Measurements from ENCODE around the gene PTCD2.

Gene PTCD2

GRCh38 chr5:72307968-72308852, 12.0 kb upstream of the PTCD2 start:
- no peak overlapping the region for H2AFZ ChIP-seq (ENCODE audit: low read length)
- H3K9me2 ChIP-seq (ENCODE audit: low read depth, low read length), result no peaks in the 10 kb centered on the region
- H3K9ac ChIP-seq (ENCODE audit: low read length), result peak overlapping the region; percentile 97
- peak overlapping the region; percentile 73 for H3K4me3 ChIP-seq (ENCODE audit: low read depth, low read length, poor library complexity, severe bottlenecking)
- peaks cover 41% of the 10 kb centered on the region for H3K36me3 ChIP-seq (ENCODE audit: insufficient read depth, low read length)
- peak overlapping the region; percentile 90 for H3K4me2 ChIP-seq (ENCODE audit: low read length)
- H3K79me2 ChIP-seq (ENCODE audit: insufficient read depth, low read length), result peaks cover 37% of the 10 kb centered on the region
- H3K4me1 ChIP-seq (ENCODE audit: insufficient read depth, low read length, severe bottlenecking), result peaks cover 55% of the 10 kb centered on the region
- H3K27me3 ChIP-seq (ENCODE audit: insufficient read depth, low read length), result no peaks in the 10 kb centered on the region
- H3K9me3 ChIP-seq (ENCODE audit: low read length), result no peaks in the 10 kb centered on the region
- peak; percentile 84 for TF ChIP-seq CTCF (IDR thresholded peaks at IDR 0.05; ENCODE audit: low read length)
- TF ChIP-seq EZH2 (IDR thresholded peaks at IDR 0.05; ENCODE audit: borderline replicate concordance, low read length), result no peak
- no peaks in the 10 kb centered on the region; the same call in 1 of the 2 replicates for H3F3A ChIP-seq (ENCODE audit: insufficient read depth, low read length)
- peak overlapping the region; percentile 95 for H3K27ac ChIP-seq (ENCODE audit: low read depth, low read length, poor library complexity, severe bottlenecking)
- no peaks in the 10 kb centered on the region for H4K20me1 ChIP-seq (ENCODE audit: insufficient read depth, low read length)

GRCh38 chr5:72308853-72309191, 11.4 kb upstream of the PTCD2 start:
- Histone ChIP-seq H3K4me3 (ENCODE audit: low read depth, low read length, poor library complexity, severe bottlenecking) (peak overlapping the region; percentile 19), H3K4me1 (ENCODE audit: insufficient read depth, low read length, severe bottlenecking) (peaks cover 49% of the 10 kb centered on the region), H3F3A (ENCODE audit: insufficient read depth, low read length) (no peaks in the 10 kb centered on the region; the same call in 1 of the 2 replicates), H3K4me2 (ENCODE audit: low read length) (peak overlapping the region; percentile 58), H3K9me3 (ENCODE audit: low read length) (no peaks in the 10 kb centered on the region), H4K20me1 (ENCODE audit: insufficient read depth, low read length) (no peaks in the 10 kb centered on the region), H3K79me2 (ENCODE audit: insufficient read depth, low read length) (peaks cover 36% of the 10 kb centered on the region), H2AFZ (ENCODE audit: low read length) (no peak overlapping the region), H3K36me3 (ENCODE audit: insufficient read depth, low read length) (peaks cover 47% of the 10 kb centered on the region), H3K27me3 (ENCODE audit: insufficient read depth, low read length) (no peaks in the 10 kb centered on the region), H3K9me2 (ENCODE audit: low read depth, low read length) (no peaks in the 10 kb centered on the region), H3K9ac (ENCODE audit: low read length) (peak overlapping the region; percentile 67), H3K27ac (ENCODE audit: low read depth, low read length, poor library complexity, severe bottlenecking) (peak overlapping the region; percentile 90)
- no peak for TF ChIP-seq EZH2 (IDR thresholded peaks at IDR 0.05; ENCODE audit: borderline replicate concordance, low read length)
- no peak for TF ChIP-seq CTCF (IDR thresholded peaks at IDR 0.05; ENCODE audit: low read length)

GRCh38 chr5:72313141-72313540, 7.0 kb upstream of the PTCD2 start:
- no peak overlapping the region for H3K4me3 ChIP-seq (ENCODE audit: low read depth, low read length, poor library complexity, severe bottlenecking)
- H3K79me2 ChIP-seq (ENCODE audit: insufficient read depth, low read length), result peaks cover 37% of the 10 kb centered on the region
- H3K4me1 ChIP-seq (ENCODE audit: insufficient read depth, low read length, severe bottlenecking), result peaks cover 28% of the 10 kb centered on the region
- H3K27ac ChIP-seq (ENCODE audit: low read depth, low read length, poor library complexity, severe bottlenecking), result no peak overlapping the region
- no peak for TF ChIP-seq CTCF (IDR thresholded peaks at IDR 0.05; ENCODE audit: low read length)
- no peak for TF ChIP-seq EZH2 (IDR thresholded peaks at IDR 0.05; ENCODE audit: borderline replicate concordance, low read length)
- H3K9me3 ChIP-seq (ENCODE audit: low read length), result no peaks in the 10 kb centered on the region
- peaks cover 64% of the 10 kb centered on the region for H3K36me3 ChIP-seq (ENCODE audit: insufficient read depth, low read length)
- no peak overlapping the region for H2AFZ ChIP-seq (ENCODE audit: low read length)
- no peaks in the 10 kb centered on the region for H3K9me2 ChIP-seq (ENCODE audit: low read depth, low read length)
- H4K20me1 ChIP-seq (ENCODE audit: insufficient read depth, low read length), result no peaks in the 10 kb centered on the region
- no peak overlapping the region for H3K4me2 ChIP-seq (ENCODE audit: low read length)
- no peaks in the 10 kb centered on the region for H3K27me3 ChIP-seq (ENCODE audit: insufficient read depth, low read length)
- H3F3A ChIP-seq (ENCODE audit: insufficient read depth, low read length), result no peaks in the 10 kb centered on the region
- H3K9ac ChIP-seq (ENCODE audit: low read length), result no peak overlapping the region

All from OCI-LY1 (cell line).